NCI-H2196 (cell line): ENCODE data around the gene CAMK2G.

Source experiments
- DNase-seq: peaks from one replicate; lab custom pipeline; 2025; ENCODE audit not compliant: unreplicated experiment; lab: John Stamatoyannopoulos, UW

The CAMK2G gene

DNA sequence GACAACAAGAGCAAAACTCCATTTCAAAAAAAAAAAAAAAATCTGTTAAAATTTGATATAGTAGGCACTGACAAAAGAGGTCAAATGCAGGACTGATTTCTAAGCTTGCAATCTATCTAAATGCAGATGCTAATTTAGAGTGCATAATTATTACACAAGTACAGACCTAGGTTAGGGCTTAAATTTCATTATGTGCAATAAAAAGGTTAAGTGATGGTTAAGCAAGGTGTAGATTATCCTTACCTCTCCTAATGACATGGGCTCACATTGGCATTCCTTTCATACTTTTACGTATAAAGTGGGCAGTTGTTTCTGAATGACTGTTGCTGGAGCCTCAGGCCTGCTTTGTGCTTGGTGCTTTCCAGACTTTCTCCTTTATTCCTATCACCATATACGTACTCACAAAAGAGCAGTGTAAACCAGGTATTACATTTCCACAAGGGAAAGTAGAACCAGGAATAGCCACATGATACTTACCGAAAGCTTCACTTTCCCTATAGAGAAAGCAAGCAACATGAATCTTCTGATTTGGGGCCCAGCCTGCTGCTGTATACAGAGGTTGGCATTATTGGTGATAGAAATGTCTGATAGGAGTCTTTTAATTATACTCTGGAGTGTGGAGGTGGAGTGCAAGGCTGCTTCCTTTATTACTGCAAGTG is 94.7 kb downstream of the CAMK2G start:
- no peak for DNase-seq

DNA sequence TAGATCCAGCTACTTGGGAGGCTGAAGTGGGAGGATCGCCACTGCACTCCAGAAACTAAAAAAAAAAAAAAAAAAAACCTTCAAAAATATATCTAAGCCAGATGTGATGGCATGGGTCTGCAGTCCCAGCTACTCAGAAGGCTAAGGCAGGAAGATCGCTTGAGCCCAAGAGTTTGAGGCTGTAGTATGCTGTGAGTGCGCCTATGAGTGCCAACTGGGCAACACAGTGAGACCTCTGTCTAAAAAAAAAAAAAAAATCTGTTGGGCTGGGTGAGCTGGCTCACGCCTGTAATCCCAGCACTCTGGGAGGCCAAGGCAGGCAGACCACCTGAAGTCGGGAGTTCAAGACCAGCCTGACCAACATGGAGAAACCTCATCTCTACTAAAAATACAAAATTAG is 95.3 kb downstream of the CAMK2G start:
- no peak for DNase-seq

DNA sequence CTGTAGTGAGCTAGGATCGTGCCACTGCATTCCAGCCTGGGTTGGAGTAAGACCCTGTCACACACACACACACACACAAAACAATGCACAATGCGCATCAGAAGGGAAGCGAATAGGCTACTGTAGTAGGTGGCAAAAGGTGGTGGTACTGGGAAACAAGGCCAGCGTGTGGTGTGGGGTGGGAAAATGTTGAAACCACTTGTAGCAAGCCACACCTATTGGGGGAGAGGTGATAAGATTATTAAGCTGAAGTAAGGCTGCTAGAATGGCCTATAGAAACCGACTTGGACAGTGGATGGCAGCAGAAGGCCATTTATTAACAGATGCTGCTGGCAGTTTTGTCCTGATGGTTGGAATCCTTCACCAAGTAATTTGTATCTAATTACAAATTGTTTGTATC is 99.7 kb downstream of the CAMK2G start:
- DNase-seq, result no peak

DNA sequence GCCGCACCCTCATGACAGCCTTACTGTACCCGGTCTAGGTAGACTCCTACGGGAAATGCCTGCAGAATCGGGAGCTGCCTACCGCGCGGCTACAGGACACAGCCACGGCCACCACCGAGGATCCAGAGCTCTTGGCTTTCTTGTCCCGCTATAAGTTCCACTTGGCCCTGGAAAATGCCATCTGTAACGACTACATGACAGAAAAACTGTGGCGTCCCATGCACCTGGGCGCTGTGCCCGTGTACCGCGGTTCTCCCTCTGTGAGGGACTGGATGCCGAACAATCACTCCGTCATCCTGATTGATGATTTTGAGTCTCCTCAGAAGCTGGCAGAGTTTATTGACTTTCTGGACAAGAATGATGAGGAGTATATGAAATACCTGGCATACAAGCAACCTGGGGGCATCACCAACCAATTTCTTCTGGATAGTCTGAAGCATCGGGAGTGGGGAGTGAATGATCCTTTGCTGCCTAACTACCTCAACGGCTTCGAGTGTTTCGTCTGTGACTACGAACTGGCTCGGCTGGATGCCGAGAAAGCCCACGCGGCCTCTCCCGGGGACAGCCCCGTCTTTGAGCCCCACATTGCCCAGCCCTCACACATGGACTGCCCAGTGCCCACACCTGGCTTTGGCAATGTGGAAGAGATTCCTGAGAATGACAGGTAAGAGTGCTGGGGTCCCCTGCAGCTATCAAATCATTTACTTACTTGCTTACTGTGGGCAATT is 101.0 kb downstream of the CAMK2G start:
- DNase-seq, result no peak

DNA sequence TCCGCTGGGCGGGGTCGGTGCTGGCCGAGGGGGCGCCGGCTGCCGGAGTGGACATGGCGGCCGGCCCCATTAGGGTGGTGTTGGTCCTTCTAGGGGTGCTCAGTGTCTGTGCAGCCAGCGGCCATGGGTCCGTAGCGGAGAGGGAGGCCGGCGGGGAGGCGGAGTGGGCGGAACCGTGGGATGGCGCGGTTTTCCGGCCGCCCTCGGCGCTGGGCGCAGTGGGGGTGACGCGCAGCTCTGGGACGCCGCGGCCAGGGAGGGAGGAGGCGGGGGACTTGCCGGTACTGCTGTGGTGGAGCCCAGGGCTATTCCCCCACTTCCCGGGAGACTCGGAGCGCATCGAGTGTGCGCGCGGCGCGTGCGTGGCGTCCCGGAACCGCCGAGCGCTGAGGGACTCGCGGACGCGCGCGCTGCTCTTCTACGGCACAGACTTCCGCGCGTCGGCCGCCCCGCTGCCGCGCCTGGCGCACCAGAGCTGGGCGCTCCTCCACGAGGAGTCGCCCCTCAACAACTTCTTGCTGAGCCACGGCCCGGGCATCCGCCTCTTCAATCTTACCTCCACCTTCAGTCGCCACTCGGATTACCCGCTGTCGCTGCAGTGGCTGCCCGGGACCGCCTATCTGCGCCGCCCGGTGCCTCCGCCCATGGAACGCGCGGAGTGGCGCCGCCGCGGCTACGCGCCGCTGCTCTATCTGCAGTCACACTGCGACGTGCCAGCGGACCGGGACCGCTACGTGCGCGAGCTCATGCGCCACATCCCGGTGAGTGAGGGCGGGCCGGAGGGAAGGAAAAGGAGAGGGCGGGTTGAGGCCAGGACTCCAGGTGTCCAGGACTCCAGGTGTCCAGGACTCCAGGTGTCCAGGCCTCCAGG is 101.8 kb downstream of the CAMK2G start:
- peak; percentile 79 for DNase-seq

DNA sequence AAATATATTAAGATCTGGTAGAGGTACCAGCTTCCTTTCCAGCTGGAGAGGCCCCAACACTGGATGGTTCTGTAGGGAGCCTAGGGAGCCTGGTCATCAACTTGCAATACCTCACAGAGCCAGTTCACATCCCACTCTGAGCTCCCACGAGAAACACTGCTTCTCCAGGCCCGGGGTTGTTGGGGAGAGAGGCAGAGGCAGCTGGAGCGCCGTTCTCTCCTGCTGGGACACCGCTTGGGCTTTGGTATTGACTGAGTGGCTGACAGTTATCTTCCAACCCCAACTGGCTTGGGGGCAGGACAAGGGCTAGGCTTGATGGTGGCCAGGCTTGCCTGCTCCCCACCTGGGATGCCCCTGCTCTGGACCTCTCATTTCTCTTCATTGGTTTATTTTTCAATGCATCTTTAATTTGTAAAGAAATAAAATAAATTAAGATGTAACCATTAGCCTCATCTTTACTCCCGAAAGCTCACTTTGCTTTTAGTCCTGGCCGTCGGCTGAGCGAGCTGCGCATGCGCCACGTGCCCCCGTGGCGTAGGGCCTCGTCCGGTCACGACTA is 102.6 kb downstream of the CAMK2G start:
- DNase-seq, result peak; percentile 87

DNA sequence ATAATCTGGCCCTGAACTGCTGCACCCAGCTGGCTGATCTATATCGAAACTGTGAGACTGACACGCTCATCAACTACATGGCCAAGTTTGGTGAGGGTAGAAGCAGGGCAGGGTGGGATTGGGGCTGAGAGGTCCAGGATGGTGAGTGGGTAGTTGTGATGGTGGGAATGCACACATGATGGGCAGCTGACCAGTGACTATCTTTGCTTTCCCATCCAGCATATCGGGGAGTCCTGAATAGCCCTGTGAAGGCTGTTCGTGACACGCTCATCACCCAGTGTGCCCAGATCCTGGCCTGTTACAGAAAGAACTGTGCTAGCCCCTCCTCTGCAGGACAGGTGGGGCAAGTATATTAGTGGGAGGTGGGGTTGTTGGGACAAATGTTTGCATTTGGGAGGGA is 105.0 kb downstream of the CAMK2G start:
- no peak for DNase-seq

DNA sequence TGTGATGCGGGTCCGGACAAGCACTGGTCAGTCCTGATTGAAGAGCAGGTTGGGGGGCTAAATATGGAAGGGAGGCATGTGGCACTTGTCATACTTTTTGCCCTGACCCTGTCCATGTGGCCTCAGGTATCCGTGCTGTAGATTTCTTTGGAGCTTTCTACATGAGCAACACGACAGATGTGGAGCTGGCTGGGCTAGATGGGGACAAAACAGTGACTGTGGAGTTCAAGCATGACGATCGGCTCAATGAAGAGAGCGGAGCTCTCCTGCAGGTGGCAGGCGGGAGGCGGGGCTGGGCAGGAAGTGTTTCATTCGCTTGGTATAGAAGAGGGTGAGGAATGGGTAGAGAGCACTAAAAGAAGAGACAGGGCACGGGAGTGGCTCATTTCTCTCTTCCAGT is 105.5 kb downstream of the CAMK2G start:
- peak; percentile 23 for DNase-seq

DNA sequence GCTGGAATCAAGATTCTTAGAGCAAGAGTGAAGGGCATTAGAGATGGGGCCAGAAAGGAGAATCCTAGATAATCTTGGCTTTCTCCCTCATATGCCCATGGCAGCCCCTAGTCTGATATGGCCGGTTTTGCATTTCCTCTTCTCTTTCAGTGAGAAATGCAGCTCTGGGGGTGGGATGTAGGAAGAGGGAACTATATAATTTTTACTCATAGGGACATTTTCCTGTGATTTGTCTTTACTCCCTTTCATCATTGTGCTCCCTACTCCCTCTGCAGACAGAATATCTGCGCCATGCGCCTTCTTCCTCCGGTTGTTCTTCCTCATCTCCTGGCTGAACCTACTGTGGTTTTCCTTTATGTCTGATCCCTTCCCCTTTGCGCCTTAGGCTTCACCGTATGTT is 109.3 kb downstream of the CAMK2G start:
- no peak for DNase-seq

DNA sequence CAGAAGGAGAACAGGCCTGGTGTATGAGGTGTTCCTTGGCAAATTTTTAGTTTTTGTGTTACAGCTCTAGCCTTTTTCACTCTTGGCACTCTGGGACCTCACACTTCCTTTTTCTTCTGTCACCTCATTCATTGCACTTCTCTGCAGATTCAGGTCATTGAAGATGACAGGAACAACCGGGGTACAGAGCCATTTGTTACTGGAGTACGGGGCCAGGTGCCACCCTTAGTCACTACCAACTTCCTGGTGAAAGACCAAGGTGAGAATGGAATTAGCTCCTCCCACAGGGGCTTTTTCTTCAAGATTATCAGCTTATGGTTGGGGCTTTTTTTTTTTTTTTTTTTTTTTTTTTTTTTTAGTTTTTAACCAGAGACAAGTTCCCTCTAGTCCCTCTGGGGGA is 111.0 kb downstream of the CAMK2G start:
- no peak for DNase-seq

DNA sequence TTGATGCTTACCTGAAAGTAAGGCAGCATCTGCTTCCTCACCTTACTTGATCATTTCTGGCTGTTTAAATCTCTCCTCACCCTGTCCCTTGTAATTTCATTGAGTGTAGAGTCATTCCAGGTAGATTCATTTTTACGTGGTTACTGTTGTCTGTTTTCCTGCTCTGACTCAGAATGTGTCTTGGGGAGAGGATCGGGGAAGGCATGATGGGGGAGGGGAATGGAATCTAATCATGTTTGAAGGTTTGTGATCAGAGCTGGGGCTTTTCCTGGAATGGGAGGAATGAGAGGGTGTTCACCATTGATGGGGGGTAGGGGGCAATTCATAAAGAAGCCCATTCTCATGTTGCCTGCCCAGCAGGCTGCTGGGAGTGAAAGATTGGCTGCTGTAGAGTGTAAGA is 111.4 kb downstream of the CAMK2G start:
- no peak for DNase-seq
